Coronary artery (tissue), 2 donors: ENCODE measurements around the gene UBA6.
"Not testable (repeated sequence)": the region's sequence is repeated elsewhere in the genome, so short reads cannot be mapped to it uniquely, and the experiment has no call there.

Experiments
- DNase-seq: peaks from one replicate; pipeline ENCODE4 v3.0.0-alpha.2; 2017; ENCODE audit warnings: low spot score
- H3K27ac ChIP-seq, 2 donors: fragments of 200-600 bp; sonication (generic); one replicate each; pipeline ENCODE4 v1.5.1; 2016 to 2019
- H3K4me3 ChIP-seq: fragments of 200-600 bp; sonication (generic); 2 replicates; pipeline ENCODE4 v1.5.1; 2016; ENCODE audit warnings: mild to moderate bottlenecking, moderate library complexity
- TF ChIP-seq, protein P1 (sequence below): fragments of 200-600 bp; sonication (generic); IDR thresholded peaks from one replicate; pipeline ENCODE4 v1.5.1; 2019; ENCODE audit warnings: antibody characterized with exemption

Gene UBA6

DNA sequence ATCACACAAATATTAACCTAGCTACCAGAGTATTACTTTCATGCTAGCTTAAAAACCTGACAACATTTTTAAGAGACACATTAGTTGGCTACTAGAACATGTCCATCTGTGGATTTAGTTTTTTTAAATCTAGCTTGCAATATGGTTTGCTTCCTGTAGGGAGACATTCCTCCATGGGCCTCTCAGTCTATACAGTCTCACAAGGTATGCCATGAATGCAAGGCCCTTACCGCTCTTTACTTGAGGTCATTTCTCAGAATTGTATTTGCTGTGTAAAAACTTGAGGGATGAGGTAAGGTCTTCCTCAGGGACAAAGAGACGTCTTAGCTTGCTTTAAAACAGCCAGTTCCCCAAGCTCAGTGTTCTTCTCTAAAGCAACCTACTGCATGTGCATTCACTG is 26.9 kb downstream of the UBA6 start:
- no peak overlapping the region for H3K4me3 ChIP-seq
- H3K27ac ChIP-seq = no peak overlapping the region
- TF ChIP-seq, protein P1, sequence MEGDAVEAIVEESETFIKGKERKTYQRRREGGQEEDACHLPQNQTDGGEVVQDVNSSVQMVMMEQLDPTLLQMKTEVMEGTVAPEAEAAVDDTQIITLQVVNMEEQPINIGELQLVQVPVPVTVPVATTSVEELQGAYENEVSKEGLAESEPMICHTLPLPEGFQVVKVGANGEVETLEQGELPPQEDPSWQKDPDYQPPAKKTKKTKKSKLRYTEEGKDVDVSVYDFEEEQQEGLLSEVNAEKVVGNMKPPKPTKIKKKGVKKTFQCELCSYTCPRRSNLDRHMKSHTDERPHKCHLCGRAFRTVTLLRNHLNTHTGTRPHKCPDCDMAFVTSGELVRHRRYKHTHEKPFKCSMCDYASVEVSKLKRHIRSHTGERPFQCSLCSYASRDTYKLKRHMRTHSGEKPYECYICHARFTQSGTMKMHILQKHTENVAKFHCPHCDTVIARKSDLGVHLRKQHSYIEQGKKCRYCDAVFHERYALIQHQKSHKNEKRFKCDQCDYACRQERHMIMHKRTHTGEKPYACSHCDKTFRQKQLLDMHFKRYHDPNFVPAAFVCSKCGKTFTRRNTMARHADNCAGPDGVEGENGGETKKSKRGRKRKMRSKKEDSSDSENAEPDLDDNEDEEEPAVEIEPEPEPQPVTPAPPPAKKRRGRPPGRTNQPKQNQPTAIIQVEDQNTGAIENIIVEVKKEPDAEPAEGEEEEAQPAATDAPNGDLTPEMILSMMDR = no peak
- DNase-seq = no peak

DNA sequence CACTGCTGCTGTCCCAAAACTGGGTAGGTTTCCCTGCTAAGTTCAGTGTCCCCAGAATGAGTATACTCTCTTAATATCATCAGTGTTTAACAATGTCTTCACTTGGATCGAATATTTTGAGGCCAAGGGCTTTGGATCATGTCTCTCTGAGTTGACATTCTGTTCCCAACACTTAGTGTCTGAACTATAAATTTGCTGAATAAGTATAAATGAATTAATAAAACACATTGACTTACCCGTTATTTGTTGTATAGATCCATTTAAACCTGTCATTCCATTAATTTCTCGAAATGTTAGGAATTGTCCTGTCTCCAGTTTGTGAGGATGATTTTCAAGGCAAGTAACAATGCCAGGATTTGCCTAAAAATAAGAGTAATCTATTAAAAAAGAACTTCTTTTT is 32.6 kb downstream of the UBA6 start:
- TF ChIP-seq, protein P1 = no peak
- no peak overlapping the region for H3K27ac ChIP-seq
- DNase-seq = no peak
- H3K4me3 ChIP-seq = no peak overlapping the region

DNA sequence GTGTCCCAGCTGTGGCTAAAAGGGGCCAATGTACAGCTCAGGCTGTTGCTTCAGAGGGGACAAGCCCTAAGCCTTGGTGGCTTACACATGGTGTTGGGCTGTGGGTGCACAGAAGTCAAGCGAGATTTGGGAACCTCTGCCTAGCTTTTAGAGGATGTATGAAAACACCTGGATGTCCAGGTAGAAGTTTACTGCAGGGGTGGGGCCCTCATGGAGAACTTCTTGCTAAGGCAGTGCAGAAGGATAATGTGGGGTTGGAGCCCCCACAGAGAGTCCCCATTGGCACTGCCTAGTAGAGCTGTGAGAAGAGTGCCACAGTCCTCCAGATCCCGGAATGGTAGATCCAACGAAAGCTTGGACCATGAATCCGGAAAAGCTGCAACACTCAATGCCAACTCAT is 40.5 kb downstream of the UBA6 start:
- no peak for DNase-seq
- Histone ChIP-seq H3K27ac (no peak overlapping the region), H3K4me3 (no peak overlapping the region)
- TF ChIP-seq, protein P1 = no peak

DNA sequence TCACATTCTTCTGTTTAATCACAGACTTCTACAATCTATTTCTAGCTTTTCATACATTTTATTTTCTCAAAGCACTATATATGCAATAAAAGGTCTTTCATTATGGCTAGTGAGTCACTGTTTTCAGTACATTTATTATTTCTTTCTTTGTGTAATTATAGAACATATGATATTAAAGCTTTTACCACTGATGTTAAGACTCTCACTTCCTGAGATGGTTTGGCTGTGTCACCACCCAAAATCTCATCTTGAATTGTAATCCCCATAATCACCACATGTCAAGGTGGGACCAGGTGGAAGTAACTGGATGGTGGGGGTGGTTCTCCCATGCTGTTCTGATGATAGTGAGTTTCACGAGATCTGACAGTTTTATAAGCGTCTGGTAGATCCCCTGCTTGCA is 41.9 kb downstream of the UBA6 start:
- H3K4me3 ChIP-seq = no peak overlapping the region
- TF ChIP-seq, protein P1 = no peak

DNA sequence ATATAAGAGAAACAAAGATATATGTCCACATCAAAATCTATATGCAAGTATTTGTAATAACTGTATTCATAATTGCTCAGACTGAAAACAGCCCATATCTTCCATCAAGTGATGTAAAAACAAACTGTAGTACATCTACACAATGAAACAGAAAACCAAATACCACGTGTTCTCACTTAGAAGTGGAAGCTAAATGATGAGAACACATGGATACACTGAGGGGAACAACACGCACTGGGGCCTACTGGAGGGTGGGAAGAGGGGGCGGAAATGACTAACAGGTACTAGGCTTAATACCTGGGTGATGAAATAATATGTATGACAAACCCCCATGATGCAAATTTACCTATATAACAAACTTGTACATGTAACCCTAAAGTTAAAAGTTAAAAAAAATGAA is 42.7 kb downstream of the UBA6 start:
- no peak overlapping the region for H3K27ac ChIP-seq
- TF ChIP-seq, protein P1 = no peak
- no peak for DNase-seq
- no peak overlapping the region for H3K4me3 ChIP-seq

More for the DNA sequence above, 41.9 kb downstream of the UBA6 start:
- no peak overlapping the region for H3K27ac ChIP-seq
- DNase-seq = no peak

DNA sequence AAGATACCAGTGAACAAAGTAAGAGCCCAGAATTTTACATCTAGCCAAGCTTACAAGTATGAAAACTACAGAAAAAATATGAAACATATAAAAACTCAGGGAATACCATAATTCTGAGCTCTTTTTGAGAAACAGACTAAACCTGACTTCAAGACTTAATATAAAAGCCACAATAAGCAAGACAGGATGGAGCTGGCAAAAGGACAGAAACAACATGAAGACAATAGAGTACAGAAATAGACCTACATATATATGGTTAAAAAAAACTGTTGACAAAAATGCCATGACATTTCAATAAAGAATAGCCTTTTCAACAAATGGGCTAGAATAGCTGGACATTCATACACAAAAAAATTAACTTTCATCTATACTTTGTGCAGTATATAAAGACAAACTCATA is 49.4 kb downstream of the UBA6 start:
- H3K4me3 ChIP-seq = no peak overlapping the region
- H3K27ac ChIP-seq = no peak overlapping the region
- TF ChIP-seq, protein P1 = no peak
- DNase-seq = no peak

DNA sequence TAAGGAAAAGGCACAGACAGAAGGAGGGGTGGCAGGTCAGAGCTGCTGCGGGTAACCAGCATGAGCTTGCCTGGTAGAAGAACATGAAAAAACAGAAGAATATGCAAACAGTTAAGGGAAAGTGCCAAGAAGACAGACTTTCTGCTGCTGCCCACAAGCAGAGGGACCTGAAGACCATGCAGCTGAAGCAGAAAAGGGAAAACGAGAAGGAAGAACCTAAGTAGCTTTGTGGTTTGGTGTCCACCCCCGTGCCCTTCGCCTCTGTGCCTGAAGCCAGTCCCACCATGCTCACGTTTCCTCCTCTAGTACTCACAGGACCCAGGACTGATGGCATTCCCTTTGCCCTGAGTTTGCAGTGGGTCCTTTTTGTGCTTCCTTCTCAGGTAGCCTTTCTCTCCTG is 62.8 kb downstream of the UBA6 start:
- TF ChIP-seq, protein P1 = no peak
- Histone ChIP-seq H3K27ac (no peak overlapping the region), H3K4me3 (no peak overlapping the region)
- DNase-seq = no peak

DNA sequence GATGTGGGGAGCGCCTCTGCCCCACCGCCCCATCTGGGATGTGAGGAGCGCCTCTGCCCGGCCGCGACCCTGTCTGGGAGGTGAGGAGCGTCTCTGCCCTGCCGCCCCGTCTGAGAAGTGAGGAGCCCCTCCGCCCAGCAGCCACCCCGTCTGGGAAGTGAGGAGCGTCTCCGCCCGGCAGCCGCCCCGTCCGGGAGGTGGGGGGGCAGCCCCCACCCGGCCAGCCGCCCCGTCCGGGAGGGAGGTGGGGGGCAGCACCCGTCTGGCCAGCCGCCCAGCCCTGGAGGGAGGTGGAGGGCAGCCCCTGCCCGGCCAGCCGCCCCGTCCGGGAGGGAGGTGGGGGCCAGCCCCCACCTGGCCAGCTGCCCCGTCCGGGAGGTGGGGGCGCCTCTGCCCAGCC is 64.0 kb downstream of the UBA6 start:
- H3K27ac ChIP-seq, H3K4me3 ChIP-seq, DNase-seq: not testable (repeated sequence)
